GM12892 (cell line): ENCODE results near the gene ZDHHC7.

ENCODE experiments used
- POLR2A ChIP-seq: IDR thresholded peaks from 2 replicates; pipeline ENCODE4 v1.6.1; 2011; ENCODE audit warnings: low read depth, low read length, control low read depth
- POLR2AphosphoS5 ChIP-seq: IDR thresholded peaks from 2 replicates; pipeline ENCODE4 v1.6.1; 2011; ENCODE audit warnings: low read depth, low read length, control low read depth
- TAF1 ChIP-seq: IDR thresholded peaks from 2 replicates; pipeline ENCODE4 v1.6.1; 2011; ENCODE audit warnings: low read depth, mild to moderate bottlenecking, control low read depth, low read length, borderline replicate concordance

DNA sequence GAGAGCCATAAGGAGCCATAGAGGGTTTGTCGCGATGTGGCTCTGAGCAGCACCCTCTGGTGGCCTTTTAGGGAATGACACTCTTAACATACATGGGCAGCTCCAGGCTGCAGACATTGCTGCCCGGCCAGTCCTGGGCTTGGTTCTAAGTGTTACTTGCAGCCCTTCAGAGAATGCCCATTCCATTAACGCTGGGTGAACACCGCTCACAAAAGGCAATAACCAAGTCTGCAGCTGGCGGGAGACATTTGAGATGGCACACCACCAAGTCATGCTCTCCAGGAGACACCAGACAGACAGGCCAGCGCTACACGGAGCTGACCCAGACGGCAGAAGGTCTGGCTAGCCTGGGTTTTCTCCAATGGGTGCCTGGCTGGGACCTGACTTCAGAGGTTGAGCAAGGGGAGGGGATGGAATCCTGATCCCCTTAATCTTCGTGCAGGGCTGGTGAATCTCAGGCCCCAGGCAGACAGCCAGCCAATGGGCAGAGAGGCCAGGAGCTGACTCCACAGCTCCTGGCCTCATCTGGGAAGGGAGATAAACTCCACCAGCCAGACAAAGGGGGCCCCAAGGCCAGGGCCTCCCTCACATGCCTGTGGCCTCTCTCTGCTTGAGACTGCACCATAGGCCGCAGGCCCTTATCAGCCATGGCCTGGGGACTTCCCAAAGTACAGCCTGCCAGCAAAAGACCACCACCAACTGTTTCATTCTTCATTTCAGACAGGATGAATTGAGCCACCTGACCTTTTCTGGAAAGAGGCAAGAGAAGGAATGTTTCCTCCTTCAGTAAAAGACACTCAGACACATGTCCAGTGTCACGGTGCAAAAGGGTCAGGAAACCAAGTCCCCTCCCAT, 58.8 kb downstream of the ZDHHC7 start:
- TF ChIP-seq POLR2A (no peak), POLR2AphosphoS5 (no peak), TAF1 (no peak)
